KMS-11 (cell line): Measurements from ENCODE around the gene E2F4.

ENCODE experiments used
- H2AFZ ChIP-seq: fragments of 200-600 bp; sonication (generic); 2 replicates; pipeline ENCODE4 v1.6.1; 2016; ENCODE audit warnings: antibody characterized with exemption, mixed run types, low read depth
- H3K27ac ChIP-seq: fragments of 200-600 bp; sonication (generic); 2 replicates; pipeline ENCODE4 v1.6.1; 2016; ENCODE audit warnings: mild to moderate bottlenecking, mixed run types
- H3K27me3 ChIP-seq: fragments of 200-600 bp; sonication (generic); 2 replicates; pipeline ENCODE4 v1.6.1; 2017; ENCODE audit warnings: mild to moderate bottlenecking, low read depth, mixed run types, moderate library complexity; ENCODE audit not compliant: insufficient read depth
- H3K36me3 ChIP-seq: fragments of 200-600 bp; sonication (generic); 2 replicates; pipeline ENCODE4 v1.6.1; 2017; ENCODE audit warnings: mild to moderate bottlenecking, mixed run types; ENCODE audit not compliant: insufficient read depth
- H3K4me1 ChIP-seq: fragments of 200-600 bp; sonication (generic); 2 replicates; pipeline ENCODE4 v1.6.1; 2016; ENCODE audit warnings: mild to moderate bottlenecking, low read depth, mixed run types; ENCODE audit not compliant: poor library complexity, severe bottlenecking
- H3K4me2 ChIP-seq: fragments of 200-600 bp; sonication (generic); 2 replicates; pipeline ENCODE4 v1.7.0; 2016; ENCODE audit warnings: mild to moderate bottlenecking, mixed run types
- H3K4me3 ChIP-seq: fragments of 200-600 bp; sonication (generic); IDR thresholded peaks from 2 replicates; pipeline ENCODE4 v1.6.1; 2017; ENCODE audit warnings: low read depth, low read length, mixed read lengths; ENCODE audit not compliant: insufficient read depth
- H3K79me2 ChIP-seq: fragments of 200-600 bp; sonication (generic); 2 replicates; pipeline ENCODE4 v1.6.1; 2016; ENCODE audit warnings: low read depth, mixed run types; ENCODE audit not compliant: insufficient read depth
- H3K9ac ChIP-seq: fragments of 200-600 bp; sonication (generic); 2 replicates; pipeline ENCODE4 v1.6.1; 2016; ENCODE audit warnings: mild to moderate bottlenecking, mixed run types
- H4K20me1 ChIP-seq: fragments of 200-600 bp; sonication (generic); 2 replicates; pipeline ENCODE4 v1.6.1; 2016; ENCODE audit warnings: mild to moderate bottlenecking, mixed run types; ENCODE audit not compliant: insufficient read depth
- TF ChIP-seq, protein P1 (sequence below): fragments of 200-600 bp; sonication (generic); conservative IDR thresholded peaks from 2 replicates; pipeline ENCODE4 v1.6.1; 2017; ENCODE audit warnings: low read depth, mild to moderate bottlenecking, antibody characterized with exemption, low read length, moderate library complexity, mixed read lengths

E2F4 gene

DNA sequence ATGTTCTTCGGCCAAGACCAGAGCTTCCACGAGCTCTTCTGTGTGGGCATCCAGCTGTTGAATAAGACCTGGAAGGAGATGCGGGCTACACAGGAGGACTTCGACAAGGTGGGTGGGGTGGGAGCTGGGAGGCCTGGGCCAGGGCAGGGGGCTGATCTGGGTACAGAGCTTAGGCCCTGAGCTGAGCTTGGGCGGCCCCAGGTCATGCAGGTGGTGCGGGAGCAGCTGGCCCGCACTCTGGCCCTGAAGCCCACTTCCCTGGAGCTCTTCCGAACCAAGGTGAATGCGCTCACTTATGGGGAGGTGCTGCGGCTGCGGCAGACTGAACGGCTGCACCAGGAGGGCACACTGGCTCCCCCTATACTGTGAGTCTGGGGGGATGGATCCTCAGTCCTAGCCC, 10.5 kb downstream of the E2F4 start:
- Histone ChIP-seq H3K4me1 (no peaks in the 10 kb centered on the region), H3K36me3 (no peaks in the 10 kb centered on the region), H3K27ac (no peak overlapping the region), H3K9ac (no peak overlapping the region), H3K4me2 (no peak overlapping the region), H4K20me1 (no peaks in the 10 kb centered on the region), H2AFZ (no peak overlapping the region), H3K27me3 (no peaks in the 10 kb centered on the region), H3K79me2 (no peaks in the 10 kb centered on the region), H3K4me3 (no peak overlapping the region)
- TF ChIP-seq, protein P1, sequence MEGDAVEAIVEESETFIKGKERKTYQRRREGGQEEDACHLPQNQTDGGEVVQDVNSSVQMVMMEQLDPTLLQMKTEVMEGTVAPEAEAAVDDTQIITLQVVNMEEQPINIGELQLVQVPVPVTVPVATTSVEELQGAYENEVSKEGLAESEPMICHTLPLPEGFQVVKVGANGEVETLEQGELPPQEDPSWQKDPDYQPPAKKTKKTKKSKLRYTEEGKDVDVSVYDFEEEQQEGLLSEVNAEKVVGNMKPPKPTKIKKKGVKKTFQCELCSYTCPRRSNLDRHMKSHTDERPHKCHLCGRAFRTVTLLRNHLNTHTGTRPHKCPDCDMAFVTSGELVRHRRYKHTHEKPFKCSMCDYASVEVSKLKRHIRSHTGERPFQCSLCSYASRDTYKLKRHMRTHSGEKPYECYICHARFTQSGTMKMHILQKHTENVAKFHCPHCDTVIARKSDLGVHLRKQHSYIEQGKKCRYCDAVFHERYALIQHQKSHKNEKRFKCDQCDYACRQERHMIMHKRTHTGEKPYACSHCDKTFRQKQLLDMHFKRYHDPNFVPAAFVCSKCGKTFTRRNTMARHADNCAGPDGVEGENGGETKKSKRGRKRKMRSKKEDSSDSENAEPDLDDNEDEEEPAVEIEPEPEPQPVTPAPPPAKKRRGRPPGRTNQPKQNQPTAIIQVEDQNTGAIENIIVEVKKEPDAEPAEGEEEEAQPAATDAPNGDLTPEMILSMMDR: no peak

DNA sequence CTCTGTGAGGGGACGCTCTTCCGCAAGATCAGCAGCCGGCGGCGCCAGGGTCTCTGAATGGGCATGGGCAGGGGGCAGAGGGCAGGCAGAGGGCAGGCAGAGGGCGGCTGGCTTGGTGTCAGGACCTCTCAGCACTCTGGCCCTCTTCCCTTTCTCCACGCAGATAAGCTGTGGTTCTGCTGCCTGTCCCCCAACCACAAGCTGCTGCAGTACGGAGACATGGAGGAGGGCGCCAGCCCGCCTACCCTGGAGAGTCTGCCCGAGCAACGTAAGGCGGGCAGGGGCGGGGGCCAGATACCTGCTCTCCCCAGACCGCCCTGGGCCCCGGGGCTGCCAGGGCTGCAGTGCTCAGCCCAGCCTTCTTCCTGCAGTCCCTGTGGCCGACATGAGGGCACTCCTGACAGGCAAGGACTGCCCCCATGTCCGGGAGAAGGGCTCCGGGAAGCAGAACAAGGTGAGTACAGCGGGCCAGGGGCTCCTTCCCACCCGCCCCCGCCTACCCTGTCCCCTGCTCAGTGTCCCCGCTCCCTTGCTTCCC, 11.1 kb downstream of the E2F4 start:
- Histone ChIP-seq H3K36me3 (no peaks in the 10 kb centered on the region), H2AFZ (no peak overlapping the region), H3K27me3 (no peaks in the 10 kb centered on the region), H3K4me1 (no peaks in the 10 kb centered on the region), H3K27ac (no peak overlapping the region), H3K4me3 (no peak overlapping the region), H3K9ac (no peak overlapping the region), H3K79me2 (no peaks in the 10 kb centered on the region), H3K4me2 (no peak overlapping the region), H4K20me1 (no peaks in the 10 kb centered on the region)
- TF ChIP-seq, protein P1: no peak

DNA sequence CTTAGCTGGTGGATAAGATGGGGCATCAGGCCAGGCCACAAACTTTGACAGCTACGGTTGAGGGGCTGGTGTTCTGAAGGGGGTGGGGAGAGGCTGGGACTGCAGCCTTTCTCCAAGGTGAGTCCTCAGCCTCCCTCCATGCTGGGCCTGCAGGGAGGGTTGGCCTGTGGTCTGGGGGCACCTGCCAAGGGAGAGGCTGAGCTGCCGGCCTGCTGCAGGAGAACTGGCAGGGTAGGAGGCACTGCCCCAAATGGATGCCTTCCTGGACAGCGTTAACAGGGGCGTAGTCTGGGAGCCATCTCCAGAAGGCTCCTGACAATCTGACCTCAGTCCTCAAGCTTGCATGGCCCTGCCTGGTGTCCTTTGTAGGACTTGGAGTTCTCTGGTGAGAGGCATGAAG, 12.1 kb downstream of the E2F4 start:
- TF ChIP-seq, protein P1: no peak
- H3K36me3 ChIP-seq: no peaks in the 10 kb centered on the region
- no peaks in the 10 kb centered on the region for H4K20me1 ChIP-seq
- H3K4me3 ChIP-seq: no peak overlapping the region
- H3K4me1 ChIP-seq: no peaks in the 10 kb centered on the region
- no peak overlapping the region for H3K27ac ChIP-seq
- no peaks in the 10 kb centered on the region for H3K27me3 ChIP-seq
- H2AFZ ChIP-seq: no peak overlapping the region
- H3K79me2 ChIP-seq: no peaks in the 10 kb centered on the region
- H3K4me2 ChIP-seq: no peak overlapping the region
- H3K9ac ChIP-seq: no peak overlapping the region

DNA sequence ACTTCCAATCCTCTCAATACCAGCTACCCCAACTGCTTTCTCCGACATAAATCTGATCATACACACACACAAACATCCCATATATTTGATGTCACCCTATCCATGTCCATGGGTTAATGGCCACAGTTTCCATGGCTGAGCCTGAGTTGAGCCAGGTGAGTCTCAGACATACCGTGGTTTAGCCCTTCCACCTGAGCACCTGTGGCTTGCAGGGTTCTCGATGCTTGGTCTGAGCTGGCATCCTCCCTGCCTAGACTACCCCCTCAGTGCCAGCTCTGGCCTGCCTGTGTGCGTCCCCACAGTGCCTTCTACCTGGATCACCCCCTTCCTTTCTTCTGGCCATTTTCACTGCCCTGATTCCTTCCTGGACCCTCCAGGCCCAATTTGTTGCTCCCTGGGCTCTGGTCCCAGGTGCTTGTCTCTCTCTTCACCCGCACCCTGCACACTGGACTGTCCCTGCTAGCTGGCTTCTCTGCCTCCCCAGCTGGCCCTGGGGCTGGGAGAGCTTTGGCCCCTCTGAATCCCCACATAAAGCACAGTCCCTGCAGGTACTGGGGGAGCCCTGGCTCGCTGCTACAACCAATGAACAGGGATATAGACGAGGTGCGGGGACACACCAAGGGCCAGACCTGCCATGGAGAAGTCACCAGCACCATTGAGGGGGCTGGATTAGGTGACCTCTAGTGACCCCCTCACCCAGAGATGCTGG, 14.3 kb downstream of the E2F4 start:
- H3K9ac ChIP-seq: no peak overlapping the region
- no peaks in the 10 kb centered on the region for H3K4me1 ChIP-seq
- no peak overlapping the region for H3K27ac ChIP-seq
- no peaks in the 10 kb centered on the region for H4K20me1 ChIP-seq
- H3K79me2 ChIP-seq: no peaks in the 10 kb centered on the region
- no peaks in the 10 kb centered on the region for H3K27me3 ChIP-seq
- H3K4me3 ChIP-seq: no peak overlapping the region
- H2AFZ ChIP-seq: no peak overlapping the region
- no peaks in the 10 kb centered on the region for H3K36me3 ChIP-seq
- no peak overlapping the region for H3K4me2 ChIP-seq
- TF ChIP-seq, protein P1: no peak
